ENCODE data around the gene HS1BP3. TPM values are rescaled to one million over a fixed set of nuclear protein-coding genes. Genes with fewer than 3 reads are reported as not detected.
A peak's percentile ranks its signal among the peaks of the same experiment; 100 is the strongest.

Gene HS1BP3
- total RNA-seq, 1 donor from 2014 or later = 10.0 TPM

- no peak for DNase-seq (ENCODE audit: low spot score)
- H3K9me3 Mint-ChIP-seq = no peaks in the 10 kb centered on the region
- no peak overlapping the region for H3K9ac ChIP-seq
- peak overlapping the region; percentile 91 for H2AFZ ChIP-seq (replicated peaks)
- peaks cover 100% of the 10 kb centered on the region for H3K27me3 ChIP-seq
- peak overlapping the region; percentile 91 for H3K4me3 Mint-ChIP-seq
- H3F3A ChIP-seq (ENCODE audit: low read depth) = peaks cover 4% of the 10 kb centered on the region
- no peak overlapping the region for H3K27ac ChIP-seq
- H4K20me1 ChIP-seq (ENCODE audit: low read depth) = peaks cover 56% of the 10 kb centered on the region
- H3K4me3 ChIP-seq = peak overlapping the region; percentile 50
- H3K4me1 Mint-ChIP-seq = peaks cover 38% of the 10 kb centered on the region
- no peak overlapping the region for H3K27ac Mint-ChIP-seq
- no peaks in the 10 kb centered on the region for H3K9me3 ChIP-seq (ENCODE audit: low read depth)
- H3K27me3 Mint-ChIP-seq (ENCODE audit: insufficient read depth, low read depth) = peaks cover 72% of the 10 kb centered on the region
- TF ChIP-seq EZH2phosphoT487 (IDR thresholded peaks at IDR 0.05) (no peak), EZH2 (IDR thresholded peaks at IDR 0.05) (no peak), CTCF (IDR thresholded peaks at IDR 0.05) (no peak)
- H3K4me1 ChIP-seq = peaks cover 18% of the 10 kb centered on the region
- H3K36me3 ChIP-seq = no peaks in the 10 kb centered on the region
- H3K79me2 ChIP-seq (ENCODE audit: low read depth) = no peaks in the 10 kb centered on the region
- peak overlapping the region; percentile 88 for H3K4me2 ChIP-seq
- peaks cover 3% of the 10 kb centered on the region for H3K36me3 Mint-ChIP-seq
Measured at GRCh38 chr2:20666005-20666303, 15.1 kb upstream of the HS1BP3 start.

GRCh38 chr2:20665243-20666004 is 14.5 kb upstream of the HS1BP3 start:
- H3K9ac ChIP-seq = no peak overlapping the region
- H3K4me2 ChIP-seq = peak overlapping the region; percentile 88
- H4K20me1 ChIP-seq (ENCODE audit: low read depth) = peaks cover 51% of the 10 kb centered on the region
- H3K36me3 Mint-ChIP-seq = peaks cover 3% of the 10 kb centered on the region
- H3K4me1 ChIP-seq = peaks cover 18% of the 10 kb centered on the region
- H3K79me2 ChIP-seq (ENCODE audit: low read depth) = no peaks in the 10 kb centered on the region
- TF ChIP-seq CTCF (IDR thresholded peaks at IDR 0.05) (no peak), EZH2 (IDR thresholded peaks at IDR 0.05) (no peak), EZH2phosphoT487 (IDR thresholded peaks at IDR 0.05) (no peak)
- H3K36me3 ChIP-seq = no peaks in the 10 kb centered on the region
- peak; percentile 43 for DNase-seq (ENCODE audit: low spot score)
- H3K27me3 ChIP-seq = peaks cover 100% of the 10 kb centered on the region
- no peak overlapping the region for H3K27ac ChIP-seq
- peak overlapping the region; percentile 50 for H3K4me3 ChIP-seq
- H2AFZ ChIP-seq (replicated peaks) = peak overlapping the region; percentile 91
- peak overlapping the region; percentile 91 for H3K4me3 Mint-ChIP-seq
- H3F3A ChIP-seq (ENCODE audit: low read depth) = peaks cover 4% of the 10 kb centered on the region
- no peak overlapping the region for H3K27ac Mint-ChIP-seq
- H3K9me3 Mint-ChIP-seq = no peaks in the 10 kb centered on the region
- H3K4me1 Mint-ChIP-seq = peaks cover 44% of the 10 kb centered on the region
- no peaks in the 10 kb centered on the region for H3K9me3 ChIP-seq (ENCODE audit: low read depth)
- H3K27me3 Mint-ChIP-seq (ENCODE audit: insufficient read depth, low read depth) = peaks cover 72% of the 10 kb centered on the region

- Histone ChIP-seq H3K4me3 (no peak overlapping the region), H3K4me1 (peaks cover 18% of the 10 kb centered on the region), H3K4me2 (peak overlapping the region; percentile 88), H4K20me1 (ENCODE audit: low read depth) (peaks cover 43% of the 10 kb centered on the region), H3K36me3 (no peaks in the 10 kb centered on the region), H3F3A (ENCODE audit: low read depth) (no peaks in the 10 kb centered on the region), H3K27ac (no peak overlapping the region), H3K9me3 (ENCODE audit: low read depth) (no peaks in the 10 kb centered on the region), H3K9ac (no peak overlapping the region), H2AFZ (replicated peaks) (no peak overlapping the region), H3K27me3 (peaks cover 100% of the 10 kb centered on the region), H3K79me2 (ENCODE audit: low read depth) (no peaks in the 10 kb centered on the region)
- no peak for DNase-seq (ENCODE audit: low spot score)
- H3K36me3 Mint-ChIP-seq = peaks cover 3% of the 10 kb centered on the region
- H3K27me3 Mint-ChIP-seq (ENCODE audit: insufficient read depth, low read depth) = peaks cover 65% of the 10 kb centered on the region
- no peaks in the 10 kb centered on the region for H3K9me3 Mint-ChIP-seq
- H3K4me1 Mint-ChIP-seq = peaks cover 40% of the 10 kb centered on the region
- peak overlapping the region; percentile 91 for H3K4me3 Mint-ChIP-seq
- TF ChIP-seq EZH2phosphoT487 (IDR thresholded peaks at IDR 0.05) = no peak
- no peak overlapping the region for H3K27ac Mint-ChIP-seq
Measured at GRCh38 chr2:20664431-20665242, 13.7 kb upstream of the HS1BP3 start.

- Histone ChIP-seq H3F3A (ENCODE audit: low read depth) (no peaks in the 10 kb centered on the region), H3K79me2 (ENCODE audit: low read depth) (no peaks in the 10 kb centered on the region), H2AFZ (replicated peaks) (no peak overlapping the region), H3K9ac (no peak overlapping the region), H3K27me3 (peaks cover 100% of the 10 kb centered on the region), H3K4me1 (peaks cover 13% of the 10 kb centered on the region), H3K27ac (no peak overlapping the region), H3K4me3 (no peak overlapping the region), H3K9me3 (ENCODE audit: low read depth) (no peaks in the 10 kb centered on the region), H3K4me2 (no peak overlapping the region), H3K36me3 (no peaks in the 10 kb centered on the region), H4K20me1 (ENCODE audit: low read depth) (peaks cover 37% of the 10 kb centered on the region)
- Mint-ChIP-seq H3K9me3 (no peaks in the 10 kb centered on the region), H3K4me1 (peaks cover 39% of the 10 kb centered on the region), H3K36me3 (peaks cover 3% of the 10 kb centered on the region), H3K4me3 (peak overlapping the region; percentile 91), H3K27me3 (ENCODE audit: insufficient read depth, low read depth) (peaks cover 59% of the 10 kb centered on the region), H3K27ac (no peak overlapping the region)
- TF ChIP-seq EZH2 (IDR thresholded peaks at IDR 0.05) = no peak
- TF ChIP-seq CTCF (IDR thresholded peaks at IDR 0.05) = no peak
- TF ChIP-seq EZH2phosphoT487 (IDR thresholded peaks at IDR 0.05) = no peak
- DNase-seq (ENCODE audit: low spot score) = no peak
Measured at GRCh38 chr2:20664071-20664390, 13.1 kb upstream of the HS1BP3 start.

Data from neural progenitor cell (in vitro differentiated cells).